GDM1 (cell line): ENCODE measurements around the gene INPP5J.
A peak's percentile ranks its signal among the peaks of the same experiment; 100 is the strongest.
"Not testable (repeated sequence)": the region's sequence is repeated elsewhere in the genome, so short reads cannot be mapped to it uniquely, and the experiment has no call there.

Experiments used
- DNase-seq: peaks from one replicate; lab custom pipeline; 2025; lab: John Stamatoyannopoulos, UW

Gene INPP5J

DNA sequence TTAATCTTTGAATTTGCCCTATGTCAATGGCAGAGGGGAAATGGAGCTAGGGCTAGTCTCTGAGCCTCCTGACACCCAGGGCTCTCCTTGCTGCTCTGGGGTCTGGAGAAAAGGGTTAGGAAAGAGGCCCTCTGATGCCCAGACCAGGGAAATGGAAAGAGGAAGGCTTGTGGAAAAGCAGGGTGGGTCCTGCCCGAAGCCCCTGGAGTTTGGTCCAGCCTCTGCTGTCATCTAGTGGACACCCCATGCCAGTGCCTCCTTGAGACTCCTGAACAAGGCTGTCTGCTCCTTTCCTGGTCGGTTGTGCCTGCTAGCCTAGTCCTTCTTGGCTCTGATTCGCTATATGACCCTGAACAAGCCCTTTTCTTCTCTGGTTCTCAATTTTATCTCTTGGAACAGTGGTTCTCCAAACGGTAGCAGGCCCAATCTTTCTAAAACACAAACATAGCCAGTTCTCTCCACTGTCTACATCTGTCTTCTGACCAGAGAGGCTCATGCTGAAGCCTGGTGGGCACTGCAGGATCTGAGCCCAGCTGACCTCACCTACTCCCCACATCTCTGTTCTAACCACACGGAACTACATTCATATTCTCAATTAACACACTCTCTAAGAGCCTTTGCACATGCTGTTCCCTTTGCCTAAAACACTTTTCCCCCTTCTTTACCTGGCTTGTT lies 26.3 kb downstream of the INPP5J start:
- peak; percentile 53 for DNase-seq

DNA sequence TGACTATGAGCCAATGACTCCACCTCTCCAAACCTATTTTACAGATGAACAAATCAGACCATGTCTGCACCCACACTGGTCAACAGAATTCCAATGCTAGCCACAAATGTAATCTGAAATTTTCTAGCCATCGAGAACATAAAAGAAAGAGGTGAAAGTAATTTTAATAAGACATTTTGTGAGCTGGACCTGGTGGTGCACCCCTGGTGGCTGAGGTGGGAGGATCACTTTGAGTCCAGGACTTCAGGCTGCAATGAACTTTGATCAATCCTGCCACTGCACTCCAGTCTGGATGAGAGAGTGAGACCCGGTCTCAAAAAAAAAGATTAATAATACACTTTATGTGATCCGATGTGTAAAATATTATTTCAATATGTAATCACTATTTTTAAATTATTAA lies 27.8 kb downstream of the INPP5J start:
- DNase-seq: no peak

DNA sequence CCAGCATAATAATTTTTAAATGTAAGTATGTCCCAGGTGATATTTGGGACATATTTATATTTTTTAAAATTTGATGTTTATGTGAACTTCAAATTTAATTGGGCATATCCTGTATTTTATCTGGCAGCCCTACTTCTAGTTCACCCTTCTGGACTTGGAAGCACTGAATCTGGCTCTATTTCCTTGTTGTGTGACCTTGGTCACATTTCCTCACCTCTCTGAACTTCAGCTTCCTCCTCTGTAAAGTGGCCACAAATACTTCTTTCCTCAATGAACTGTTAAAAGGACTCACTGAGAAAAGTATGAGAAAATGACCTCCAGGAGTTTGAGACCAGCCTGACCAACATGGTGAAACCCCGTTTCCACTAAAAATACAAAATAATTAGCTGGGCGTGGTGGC lies 29.1 kb downstream of the INPP5J start:
- no peak for DNase-seq

DNA sequence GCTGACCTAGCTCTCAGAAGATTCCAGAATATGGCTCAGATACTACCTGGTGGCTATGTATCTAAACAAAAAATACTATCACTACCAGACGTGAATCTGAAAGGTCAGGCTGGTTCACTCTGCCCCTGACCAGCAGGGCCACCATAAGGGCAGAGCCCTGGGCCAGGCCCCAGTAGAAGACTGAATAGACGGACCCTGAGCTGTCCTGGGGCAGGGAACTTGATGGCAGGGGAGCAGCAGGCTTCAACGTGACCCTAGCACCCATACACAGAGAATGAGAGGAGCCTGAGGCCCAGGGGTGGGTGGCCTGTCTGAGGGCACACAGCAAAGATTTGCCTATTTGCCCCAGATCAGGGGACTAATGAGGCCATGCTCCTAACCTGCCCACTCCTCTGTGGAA lies 30.6 kb downstream of the INPP5J start:
- no peak for DNase-seq

DNA sequence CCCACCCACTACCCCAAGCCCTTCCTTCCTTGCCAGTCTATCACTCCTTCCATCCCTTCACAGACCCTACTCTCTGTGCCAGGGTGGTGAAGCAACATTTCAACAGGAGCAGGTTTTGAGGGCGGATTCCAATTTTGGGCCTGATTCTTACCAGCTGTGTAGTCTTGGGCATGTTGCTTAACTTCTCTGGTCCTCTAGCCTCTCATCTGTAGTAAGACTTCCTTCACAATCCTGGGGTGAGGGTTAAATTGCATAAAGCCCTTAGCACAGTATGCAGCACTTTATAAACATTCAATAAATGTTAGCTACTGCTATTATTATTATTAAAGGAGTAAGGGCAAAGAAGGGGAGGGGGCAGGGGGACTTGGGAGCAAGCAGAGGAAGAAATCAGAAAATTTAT lies 32.2 kb downstream of the INPP5J start:
- no peak for DNase-seq

DNA sequence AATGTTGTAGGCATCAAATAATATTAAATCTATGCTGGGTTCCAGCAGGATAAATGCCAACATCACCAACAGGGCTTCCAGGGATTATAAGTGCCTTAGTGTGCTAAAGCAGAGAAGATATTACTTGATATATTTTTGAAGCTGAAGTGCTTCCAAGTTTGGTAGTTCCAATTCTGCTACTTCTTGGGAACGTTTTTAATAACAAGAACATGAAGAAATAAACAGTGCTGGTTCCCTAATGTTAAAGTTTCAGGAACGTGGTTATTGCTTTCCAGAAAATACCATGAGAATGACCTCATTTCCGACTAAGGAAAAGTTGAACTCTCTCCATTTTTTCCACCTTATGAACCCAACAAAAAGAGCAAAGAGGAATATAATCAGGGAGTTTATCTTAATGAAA lies 32.7 kb downstream of the INPP5J start:
- DNase-seq: no peak

DNA sequence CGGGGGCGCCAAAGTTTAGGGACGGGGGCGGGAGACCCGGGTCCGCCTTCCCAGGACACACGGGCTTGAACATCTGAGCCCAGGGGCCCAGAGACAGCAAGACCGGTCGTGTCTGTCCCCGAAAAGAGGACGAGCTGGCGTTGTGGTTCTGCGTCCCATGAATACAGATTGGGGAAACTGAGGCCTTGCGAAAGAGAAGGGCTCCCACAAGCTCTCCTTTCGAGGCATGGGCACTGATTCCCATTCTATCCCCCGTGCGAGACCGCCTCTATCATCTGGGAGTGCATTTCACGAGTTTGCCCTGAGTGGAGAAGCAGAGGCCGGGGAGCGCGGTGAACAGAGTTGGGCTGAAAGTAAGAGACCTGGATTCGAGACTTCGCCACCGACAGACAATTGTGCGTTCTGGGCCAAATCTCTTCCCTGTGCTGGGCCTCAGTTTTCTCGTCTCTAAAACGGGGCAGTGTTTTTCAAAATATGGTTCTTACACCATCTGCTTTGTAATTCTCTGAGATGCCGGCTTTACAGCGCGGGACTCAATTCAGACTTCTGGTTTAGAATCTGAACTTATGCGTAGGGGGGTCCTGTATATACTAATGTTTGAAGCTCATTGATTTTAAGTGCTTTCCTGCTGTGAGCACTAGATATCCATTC lies 37.7 kb downstream of the INPP5J start:
- DNase-seq: no peak

DNA sequence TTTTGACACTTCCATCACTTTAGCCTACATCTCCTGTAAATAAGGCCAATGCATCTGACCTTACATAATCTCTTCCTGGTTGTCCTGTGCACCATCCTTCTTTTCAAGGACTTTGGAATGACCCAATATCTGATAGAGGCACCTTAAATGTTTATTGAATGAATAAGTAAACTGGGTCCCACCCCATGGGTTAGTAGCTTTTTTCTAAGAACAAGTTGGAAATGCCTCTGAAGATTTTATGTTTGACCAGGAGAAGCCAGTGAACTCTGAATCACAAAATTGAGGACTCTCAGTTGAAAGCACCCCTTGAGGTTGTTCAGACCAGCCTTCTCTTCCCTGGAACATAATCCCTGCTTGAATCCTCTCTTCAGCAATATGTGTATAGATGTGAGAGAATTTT lies 38.6 kb downstream of the INPP5J start:
- DNase-seq: no peak

DNA sequence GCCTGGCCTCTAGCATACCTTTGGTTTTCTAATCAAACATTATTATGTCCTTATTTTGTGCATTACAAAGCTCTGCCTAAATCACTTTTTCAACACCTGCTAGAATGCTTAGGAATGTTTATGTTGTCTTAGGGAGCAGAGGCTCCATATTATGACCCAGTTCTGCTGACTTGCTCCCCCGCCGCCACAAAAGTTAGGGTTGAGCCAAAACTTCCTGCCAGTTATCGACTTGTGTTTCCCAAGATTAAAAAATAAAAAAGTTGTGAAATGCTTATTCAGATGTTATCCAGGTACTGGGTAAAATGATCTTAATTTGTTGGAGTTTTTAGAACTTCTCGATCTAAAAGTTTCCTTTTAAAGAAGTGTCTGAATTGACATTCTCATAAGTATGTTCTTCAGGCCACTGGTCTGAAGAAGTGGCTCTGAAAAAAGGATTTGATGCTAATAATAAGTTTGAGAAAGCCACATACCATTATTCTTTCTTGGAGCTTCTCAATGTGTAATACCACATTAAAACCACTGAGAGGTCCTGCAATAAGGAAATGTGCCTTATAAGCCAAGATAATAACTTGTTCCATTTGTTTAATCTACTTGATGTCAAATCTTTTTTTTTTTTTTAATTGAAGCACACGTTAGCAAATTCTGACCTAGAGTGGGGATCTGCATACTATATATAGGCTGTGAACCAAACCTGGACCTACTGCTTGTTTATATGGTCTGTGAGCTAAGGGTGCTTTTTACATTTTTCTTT lies 39.4 kb downstream of the INPP5J start:
- DNase-seq: no peak

DNA sequence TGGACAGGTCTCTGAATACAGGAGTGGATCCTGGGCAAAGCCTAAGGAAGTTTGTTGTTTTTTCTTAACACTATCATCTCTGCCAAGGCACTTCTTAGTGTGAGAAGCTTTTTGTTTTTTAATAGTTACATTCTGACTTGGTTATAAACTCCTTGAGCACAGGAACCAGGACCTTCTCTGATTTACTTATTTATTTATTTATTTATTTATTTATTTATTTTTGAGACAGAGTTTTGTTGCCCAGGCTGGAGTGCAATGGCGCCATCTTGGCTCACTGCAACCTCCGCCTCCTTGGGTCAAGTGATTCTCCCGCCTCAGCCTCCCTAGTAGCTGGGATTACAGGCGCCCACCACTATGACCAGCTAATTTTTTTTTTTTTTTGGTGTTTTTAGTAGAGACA lies 48.2 kb downstream of the INPP5J start:
- DNase-seq: no peak

DNA sequence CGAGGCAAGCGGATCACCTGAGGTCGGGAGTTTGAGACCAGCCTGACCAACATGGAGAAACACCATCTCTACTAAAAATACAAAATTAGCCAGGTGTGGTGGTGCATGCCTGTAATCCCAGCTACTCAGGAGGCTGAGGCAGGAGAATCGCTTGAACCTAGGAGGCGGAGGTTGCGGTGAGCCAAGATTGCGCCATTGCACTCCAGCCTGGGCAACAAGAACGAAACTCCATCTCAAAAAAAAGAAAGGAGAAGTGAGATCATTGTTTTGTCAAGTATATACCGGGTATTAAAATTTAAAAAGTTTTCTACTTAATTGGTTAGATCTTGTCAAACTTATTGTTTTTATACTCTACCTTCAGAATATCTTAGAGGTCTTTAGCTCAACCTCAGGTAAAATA lies 49.0 kb downstream of the INPP5J start:
- DNase-seq: not testable (repeated sequence)

DNA sequence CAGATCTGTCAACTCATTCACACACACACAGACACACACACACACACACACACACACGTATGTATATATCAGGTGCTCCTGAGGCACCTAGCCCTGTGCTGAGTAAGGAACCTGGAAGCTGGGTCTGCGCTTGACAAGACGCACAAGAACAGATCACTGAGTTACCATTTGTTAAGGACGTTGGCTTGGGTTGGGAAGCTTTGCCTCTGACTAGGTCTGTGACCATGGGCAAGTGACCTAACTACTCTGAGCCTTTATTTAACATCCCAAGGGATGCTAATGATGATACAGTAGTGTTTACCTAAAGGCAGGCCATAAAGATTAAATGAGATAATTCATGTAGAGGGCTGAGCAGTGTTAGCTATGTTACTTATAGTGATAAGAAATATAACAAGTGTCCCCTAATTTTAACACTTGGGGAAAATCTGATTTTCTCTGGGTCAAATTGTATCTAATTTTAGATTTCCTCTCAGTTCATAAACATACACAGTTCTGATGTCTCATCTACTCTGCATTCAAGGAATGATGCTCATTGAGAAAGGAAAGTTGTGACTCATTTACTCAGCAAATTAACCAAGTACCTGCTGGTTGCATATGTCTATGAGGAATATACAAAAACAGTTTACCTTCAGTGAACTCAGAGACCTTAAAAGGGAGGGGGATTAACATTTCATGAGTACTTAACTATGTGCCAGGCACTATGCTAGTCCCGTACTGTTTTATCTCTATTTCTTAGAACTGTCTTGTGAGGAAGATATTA lies 50.8 kb downstream of the INPP5J start:
- DNase-seq: no peak

DNA sequence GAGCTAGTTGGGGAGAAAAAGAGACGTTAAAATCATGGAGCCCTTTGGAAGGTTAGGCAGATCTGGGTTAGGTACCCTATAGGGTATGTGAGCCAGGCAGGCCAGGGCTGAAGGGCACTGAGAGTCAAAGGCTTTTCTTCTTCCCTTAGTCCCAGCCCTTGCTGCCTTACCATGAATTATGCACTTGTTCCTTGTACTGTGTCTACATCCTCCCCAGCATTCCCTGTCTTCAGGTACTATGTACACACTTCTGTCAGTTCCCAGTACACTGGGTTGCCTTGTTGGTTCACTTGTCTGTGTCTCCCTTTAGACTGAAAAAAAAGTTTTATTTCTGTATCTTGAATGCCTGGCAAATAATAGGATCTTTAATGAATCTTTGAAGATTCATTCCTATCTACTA lies 54.2 kb downstream of the INPP5J start:
- no peak for DNase-seq

DNA sequence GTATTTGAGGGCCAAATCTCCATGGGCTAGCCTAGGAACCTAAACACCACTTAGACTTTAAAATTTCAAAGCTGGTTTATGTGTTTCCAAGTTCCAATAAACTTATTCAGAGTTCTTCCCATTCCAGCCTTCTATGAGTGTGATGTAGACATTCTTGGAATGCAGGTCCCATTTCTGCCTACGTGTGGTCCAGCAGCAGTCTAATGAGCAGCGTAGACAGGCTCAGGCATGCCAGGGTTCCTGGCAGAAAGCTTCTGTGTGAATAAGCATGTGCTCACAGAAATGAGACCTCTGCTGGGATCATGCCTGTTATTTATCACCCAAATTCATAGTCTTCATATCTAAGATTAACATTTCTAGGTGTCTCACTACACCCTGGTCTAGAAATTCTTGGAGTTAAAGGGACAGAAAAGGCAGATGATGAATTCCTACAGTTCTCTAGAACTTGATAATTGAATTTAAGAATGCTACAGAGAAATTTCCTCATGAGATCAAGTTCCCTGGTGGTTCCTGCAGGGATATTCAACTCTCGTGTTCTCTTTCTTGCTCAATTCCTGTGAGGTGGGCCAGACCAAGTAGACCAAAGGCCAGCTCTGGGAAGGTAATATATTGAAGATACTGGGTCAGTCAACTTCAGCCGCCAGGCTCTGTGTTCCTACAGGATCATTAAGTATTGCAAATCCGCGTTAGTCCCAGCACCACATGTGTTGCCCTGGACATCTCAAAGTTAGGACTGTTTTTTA lies 54.8 kb downstream of the INPP5J start:
- no peak for DNase-seq

DNA sequence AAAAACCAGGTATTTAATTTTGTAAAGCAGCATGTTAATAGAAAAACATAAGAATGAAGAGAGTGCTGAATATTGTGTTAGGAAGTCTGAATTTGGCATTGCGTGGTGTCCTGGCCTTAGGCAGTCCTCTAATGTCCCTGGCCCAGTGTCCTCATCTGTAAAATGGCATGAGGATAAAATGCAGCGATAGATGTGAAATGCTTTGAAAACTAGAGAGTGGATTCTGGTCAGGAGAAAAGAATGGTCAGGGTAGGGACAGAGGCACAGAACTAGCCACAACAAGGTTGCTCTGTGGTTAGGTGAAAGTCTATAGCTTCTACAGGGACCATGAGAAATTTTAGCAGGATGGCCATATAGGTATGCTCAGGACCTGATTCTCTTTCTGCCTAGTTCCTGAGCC lies 56.1 kb downstream of the INPP5J start:
- no peak for DNase-seq

DNA sequence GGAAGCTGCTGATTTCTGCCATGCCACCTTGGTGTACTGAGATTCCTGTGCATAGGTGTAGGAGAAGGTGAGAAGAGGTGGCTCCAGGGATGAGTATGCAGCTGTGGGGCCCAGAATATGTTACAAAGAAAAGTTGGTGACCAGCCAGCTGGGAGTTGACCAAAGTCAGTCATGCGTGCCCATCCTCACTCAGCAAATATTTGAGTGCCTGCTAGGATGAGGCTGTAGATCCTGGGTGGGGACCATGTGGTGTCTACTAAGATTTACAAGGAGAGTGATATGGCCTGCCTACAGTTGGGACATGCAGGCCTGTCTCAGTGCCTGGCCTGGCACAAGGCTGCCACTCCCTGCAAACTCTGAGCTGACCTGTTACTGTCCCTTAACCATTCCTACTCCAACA lies 56.6 kb downstream of the INPP5J start:
- no peak for DNase-seq

DNA sequence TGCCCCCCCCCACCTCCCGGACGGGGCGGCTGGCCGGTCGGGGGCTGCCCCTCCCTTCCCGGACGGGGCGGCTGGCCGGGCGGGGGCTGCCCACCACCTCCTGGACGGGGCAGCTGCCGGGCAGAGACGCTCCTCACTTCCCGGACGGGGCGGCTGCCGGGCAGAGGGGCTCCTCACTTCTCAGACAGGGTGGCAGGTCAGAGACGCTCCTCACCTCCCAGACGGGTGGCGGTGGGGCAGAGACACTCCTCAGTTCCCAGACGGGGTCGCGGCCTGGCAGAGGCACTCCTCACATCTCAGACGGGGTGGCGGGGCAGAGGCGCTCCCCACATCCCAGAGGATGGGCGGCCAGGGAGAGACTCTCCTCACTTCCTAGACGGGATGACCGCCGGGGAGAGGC lies 61.2 kb downstream of the INPP5J start:
- DNase-seq: no peak
